HG03571 (cell line): ENCODE data around the gene STARD3NL.
"Not testable (repeated sequence)": the region's sequence is repeated elsewhere in the genome, so short reads cannot be mapped to it uniquely, and the experiment has no call there.

Experiments used
- ATAC-seq: cut with Tn5 transposase; IDR thresholded peaks from one replicate; pipeline ENCODE4 v1.9.1; 2021; ENCODE audit not compliant: unreplicated experiment

STARD3NL gene

GRCh38 chr7:38178004-38178694, at the start of gene STARD3NL:
Gene STARD3NL (plus strand): TSS chr7:38178245. CDS start chr7:38207505, 29,260 bp downstream.
- peak; percentile 99 for ATAC-seq

GRCh38 chr7:38129162-38129561, 48.9 kb upstream of the STARD3NL start:
- no peak for ATAC-seq

GRCh38 chr7:38129579-38129978, 48.5 kb upstream of the STARD3NL start:
- no peak for ATAC-seq

- no peak for ATAC-seq
Observed at GRCh38 chr7:38138171-38138570, 39.9 kb upstream of the STARD3NL start.

- no peak for ATAC-seq
Observed at GRCh38 chr7:38141187-38141586, 36.9 kb upstream of the STARD3NL start.

- no peak for ATAC-seq
Observed at GRCh38 chr7:38142736-38143135, 35.3 kb upstream of the STARD3NL start.

GRCh38 chr7:38147005-38147404, 31.0 kb upstream of the STARD3NL start:
- ATAC-seq = no peak

GRCh38 chr7:38151556-38151955, 26.5 kb upstream of the STARD3NL start:
- ATAC-seq = no peak

- ATAC-seq = no peak
Observed at GRCh38 chr7:38153515-38153914, 24.5 kb upstream of the STARD3NL start.

- no peak for ATAC-seq
Observed at GRCh38 chr7:38154278-38154677, 23.8 kb upstream of the STARD3NL start.

GRCh38 chr7:38160003-38160571, 18.0 kb upstream of the STARD3NL start:
- no peak for ATAC-seq

GRCh38 chr7:38162036-38162435, 16.0 kb upstream of the STARD3NL start:
- no peak for ATAC-seq

- no peak for ATAC-seq
Observed at GRCh38 chr7:38163671-38164070, 14.4 kb upstream of the STARD3NL start.

- ATAC-seq = no peak
Observed at GRCh38 chr7:38168890-38169570, 9.0 kb upstream of the STARD3NL start.

- peak; percentile 38 for ATAC-seq
Observed at GRCh38 chr7:38169847-38170246, 8.2 kb upstream of the STARD3NL start.

- ATAC-seq = peak; percentile 82
Observed at GRCh38 chr7:38171623-38172391, 6.2 kb upstream of the STARD3NL start.

- not testable (repeated sequence) for ATAC-seq
Observed at GRCh38 chr7:38175547-38175946, 2.5 kb upstream of the STARD3NL start.

- ATAC-seq = no peak
Observed at GRCh38 chr7:38177621-38178003, 433 bp upstream of the STARD3NL start.

GRCh38 chr7:38178695-38179344, 775 bp downstream of the STARD3NL start:
- ATAC-seq = peak; percentile 10

GRCh38 chr7:38179776-38180226, 1.8 kb downstream of the STARD3NL start:
- ATAC-seq = no peak

- no peak for ATAC-seq
Observed at GRCh38 chr7:38181111-38181510, 3.1 kb downstream of the STARD3NL start.
